Skeletal muscle satellite cell (primary cell): ENCODE measurements around the gene CETP.

ENCODE experiments used
- H3K27me3 ChIP-seq: 2 replicates; pipeline ENCODE4 v1.7.0; 2013; ENCODE audit warnings: low read length; ENCODE audit not compliant: control insufficient read depth, insufficient read depth
- H3K36me3 ChIP-seq: 2 replicates; pipeline ENCODE4 v1.7.0; 2013; ENCODE audit warnings: mild to moderate bottlenecking, control low read depth, low read length; ENCODE audit not compliant: insufficient read depth
- H3K4me1 ChIP-seq: 2 replicates; pipeline ENCODE4 v1.7.0; 2013; ENCODE audit warnings: low read length; ENCODE audit not compliant: control insufficient read depth, insufficient read depth
- H3K4me2 ChIP-seq: 2 replicates; pipeline ENCODE4 v1.7.0; 2013; ENCODE audit warnings: mild to moderate bottlenecking, low read length
- H3K4me3 ChIP-seq: 2 replicates; pipeline ENCODE4 v1.7.0; 2013; ENCODE audit warnings: low read length
- H3K9ac ChIP-seq: 2 replicates; pipeline ENCODE4 v1.7.0; 2013; ENCODE audit warnings: mild to moderate bottlenecking, low read depth, low read length, moderate library complexity
- H3K9me3 ChIP-seq: replicated peaks from 2 replicates; pipeline ENCODE4 v1.7.0; 2013; ENCODE audit warnings: mild to moderate bottlenecking, control low read depth, low read length

The CETP gene

GRCh38 chr16:57022445-57022844, 60.7 kb downstream of the CETP start:
- Histone ChIP-seq H3K27me3 (no peaks in the 10 kb centered on the region), H3K9me3 (no peaks in the 10 kb centered on the region), H3K4me1 (no peaks in the 10 kb centered on the region), H3K4me2 (no peak overlapping the region), H3K4me3 (no peak overlapping the region), H3K36me3 (peaks cover 21% of the 10 kb centered on the region), H3K9ac (no peak overlapping the region)

GRCh38 chr16:57023541-57024249, 61.9 kb downstream of the CETP start:
- peaks cover 15% of the 10 kb centered on the region for H3K36me3 ChIP-seq
- H3K4me3 ChIP-seq = no peak overlapping the region
- H3K9ac ChIP-seq = no peak overlapping the region
- H3K9me3 ChIP-seq = no peaks in the 10 kb centered on the region
- no peaks in the 10 kb centered on the region for H3K27me3 ChIP-seq
- no peak overlapping the region for H3K4me2 ChIP-seq
- peaks cover 4% of the 10 kb centered on the region for H3K4me1 ChIP-seq

GRCh38 chr16:57024894-57025680, 63.3 kb downstream of the CETP start:
- Histone ChIP-seq H3K4me3 (no peak overlapping the region), H3K9ac (no peak overlapping the region), H3K4me2 (no peak overlapping the region), H3K36me3 (peaks cover 15% of the 10 kb centered on the region), H3K9me3 (no peaks in the 10 kb centered on the region), H3K27me3 (no peaks in the 10 kb centered on the region), H3K4me1 (peaks cover 14% of the 10 kb centered on the region)

GRCh38 chr16:57025941-57026777, 64.4 kb downstream of the CETP start:
- Histone ChIP-seq H3K9ac (no peak overlapping the region), H3K4me2 (no peak overlapping the region), H3K4me3 (no peak overlapping the region), H3K9me3 (no peaks in the 10 kb centered on the region), H3K27me3 (no peaks in the 10 kb centered on the region), H3K36me3 (peaks cover 9% of the 10 kb centered on the region), H3K4me1 (peaks cover 14% of the 10 kb centered on the region)

- Histone ChIP-seq H3K4me2 (no peak overlapping the region), H3K9me3 (no peaks in the 10 kb centered on the region), H3K36me3 (peaks cover 4% of the 10 kb centered on the region), H3K4me3 (no peak overlapping the region), H3K4me1 (peaks cover 14% of the 10 kb centered on the region), H3K27me3 (no peaks in the 10 kb centered on the region), H3K9ac (no peak overlapping the region)
Measured at GRCh38 chr16:57026778-57027062, 65.0 kb downstream of the CETP start.

GRCh38 chr16:57027067-57027466, 65.3 kb downstream of the CETP start:
- peaks cover under 1% of the 10 kb centered on the region for H3K36me3 ChIP-seq
- no peak overlapping the region for H3K9ac ChIP-seq
- no peaks in the 10 kb centered on the region for H3K9me3 ChIP-seq
- no peak overlapping the region for H3K4me2 ChIP-seq
- H3K4me1 ChIP-seq = peaks cover 14% of the 10 kb centered on the region
- H3K27me3 ChIP-seq = no peaks in the 10 kb centered on the region
- H3K4me3 ChIP-seq = no peak overlapping the region

- no peaks in the 10 kb centered on the region for H3K27me3 ChIP-seq
- H3K36me3 ChIP-seq = no peaks in the 10 kb centered on the region
- peaks cover 14% of the 10 kb centered on the region for H3K4me1 ChIP-seq
- H3K4me2 ChIP-seq = no peak overlapping the region
- no peak overlapping the region for H3K9ac ChIP-seq
- no peak overlapping the region for H3K4me3 ChIP-seq
- H3K9me3 ChIP-seq = no peaks in the 10 kb centered on the region
Measured at GRCh38 chr16:57028086-57028485, 66.3 kb downstream of the CETP start.

GRCh38 chr16:57029161-57030160, 67.7 kb downstream of the CETP start:
- peaks cover under 1% of the 10 kb centered on the region for H3K36me3 ChIP-seq
- H3K4me1 ChIP-seq = peaks cover 14% of the 10 kb centered on the region
- no peak overlapping the region for H3K9ac ChIP-seq
- H3K9me3 ChIP-seq = no peaks in the 10 kb centered on the region
- H3K27me3 ChIP-seq = no peaks in the 10 kb centered on the region
- no peak overlapping the region for H3K4me3 ChIP-seq
- no peak overlapping the region for H3K4me2 ChIP-seq

GRCh38 chr16:57030346-57030902, 68.7 kb downstream of the CETP start:
- H3K27me3 ChIP-seq = no peaks in the 10 kb centered on the region
- peaks cover 14% of the 10 kb centered on the region for H3K4me1 ChIP-seq
- no peaks in the 10 kb centered on the region for H3K9me3 ChIP-seq
- H3K36me3 ChIP-seq = peaks cover 9% of the 10 kb centered on the region
- no peak overlapping the region for H3K4me2 ChIP-seq
- H3K9ac ChIP-seq = no peak overlapping the region
- H3K4me3 ChIP-seq = no peak overlapping the region

- Histone ChIP-seq H3K4me1 (peaks cover 14% of the 10 kb centered on the region), H3K36me3 (peaks cover 9% of the 10 kb centered on the region), H3K27me3 (no peaks in the 10 kb centered on the region), H3K9ac (no peak overlapping the region), H3K4me2 (no peak overlapping the region), H3K9me3 (no peaks in the 10 kb centered on the region), H3K4me3 (no peak overlapping the region)
Measured at GRCh38 chr16:57031156-57031555, 69.4 kb downstream of the CETP start.
